DND-41 (cell line): Measurements from ENCODE around the gene TPRG1.

Experiments
- ATAC-seq: fragments of 200-7000 bp; cut with Tn5 transposase; 3 replicates; pipeline ENCODE4 v1.9.1; 2021; ENCODE audit warnings: low read depth; ENCODE audit not compliant: insufficient read depth
- DNase-seq: peaks from one replicate; pipeline ENCODE4 v3.0.0-alpha.2; 2020
- H2AFZ ChIP-seq: 2 replicates; pipeline ENCODE4 v1.6.0; 2012; ENCODE audit warnings: low read depth, low read length
- H3K27ac ChIP-seq: 2 replicates; pipeline ENCODE4 v1.5.1; 2012; ENCODE audit warnings: low read length, inconsistent platforms
- H3K27me3 ChIP-seq: fragments of 200-600 bp; sonication (generic); 2 replicates; pipeline ENCODE4 v1.6.0; 2012; ENCODE audit warnings: low read length, mild to moderate bottlenecking, inconsistent platforms; ENCODE audit not compliant: insufficient read depth, poor library complexity
- H3K36me3 ChIP-seq: 2 replicates; pipeline ENCODE4 v1.5.1; 2012; ENCODE audit warnings: low read length, inconsistent platforms; ENCODE audit not compliant: insufficient read depth
- H3K4me1 ChIP-seq: 2 replicates; pipeline ENCODE4 v1.5.1; 2012; ENCODE audit warnings: mild to moderate bottlenecking, low read length; ENCODE audit not compliant: insufficient read depth
- H3K4me2 ChIP-seq: 2 replicates; pipeline ENCODE4 v1.6.0; 2012; ENCODE audit warnings: mild to moderate bottlenecking, moderate library complexity, low read length, inconsistent platforms; ENCODE audit not compliant: insufficient read depth
- H3K4me3 ChIP-seq, 2 experiments: fragments of 200-600 bp in 1 of 2; shearing (Covaris generic) in 1 of 2; 2 replicates each; pipeline ENCODE4 v1.5.1; 2012 to 2016; ENCODE audit warnings: inconsistent platforms in 2 of 2, low read length in 2 of 2, mild to moderate bottlenecking in 2 of 2, low read depth in 1 of 2, moderate library complexity in 1 of 2
- H3K79me2 ChIP-seq: 2 replicates; pipeline ENCODE4 v1.6.0; 2012; ENCODE audit warnings: low read length, inconsistent platforms; ENCODE audit not compliant: insufficient read depth
- H3K9ac ChIP-seq: 2 replicates; pipeline ENCODE4 v1.6.0; 2012; ENCODE audit warnings: low read depth, mild to moderate bottlenecking, inconsistent platforms, low read length, moderate library complexity
- H3K9me3 ChIP-seq: 2 replicates; pipeline ENCODE4 v1.5.1; 2012; ENCODE audit warnings: low read length, moderate library complexity, mild to moderate bottlenecking, inconsistent platforms; ENCODE audit not compliant: insufficient read depth, severe bottlenecking
- H4K20me1 ChIP-seq: 2 replicates; pipeline ENCODE4 v1.6.0; 2012; ENCODE audit warnings: low read length; ENCODE audit not compliant: insufficient read depth
- CTCF ChIP-seq: IDR thresholded peaks from 2 replicates; pipeline ENCODE4 v1.5.1; 2012; ENCODE audit warnings: borderline replicate concordance, low read length, moderate library complexity, mild to moderate bottlenecking; ENCODE audit not compliant: poor library complexity, severe bottlenecking; ENCODE audit errors: extremely low read depth
- EZH2 ChIP-seq: IDR thresholded peaks from 3 replicates; pipeline ENCODE4 v1.6.1; 2012; ENCODE audit warnings: borderline replicate concordance, low read depth, mild to moderate bottlenecking, moderate library complexity, low read length, inconsistent platforms; ENCODE audit not compliant: severe bottlenecking

Gene TPRG1

GRCh38 chr3:189361103-189361835 is 189.5 kb downstream of the TPRG1 start:
- Histone ChIP-seq H3K36me3 (no peaks in the 10 kb centered on the region), H2AFZ (no peak overlapping the region), H4K20me1 (no peaks in the 10 kb centered on the region), H3K4me3 (no peak overlapping the region), H3K9me3 (no peaks in the 10 kb centered on the region), H3K9ac (no peak overlapping the region), H3K27ac (no peak overlapping the region), H3K4me1 (peaks cover 2% of the 10 kb centered on the region; the same call in 1 of the 2 replicates), H3K4me2 (no peak overlapping the region), H3K27me3 (peaks cover 13% of the 10 kb centered on the region), H3K79me2 (no peaks in the 10 kb centered on the region)
- ATAC-seq (no peak), DNase-seq (no peak)
- TF ChIP-seq CTCF (no peak), EZH2 (no peak)

GRCh38 chr3:189363590-189364255 is 192.0 kb downstream of the TPRG1 start:
- H3K9me3 ChIP-seq = no peaks in the 10 kb centered on the region
- H4K20me1 ChIP-seq = no peaks in the 10 kb centered on the region
- peaks cover 5% of the 10 kb centered on the region; the same call in 1 of the 2 replicates for H3K4me1 ChIP-seq
- H3K4me3 ChIP-seq = no peak overlapping the region
- no peak overlapping the region for H3K4me2 ChIP-seq
- ATAC-seq (no peak), DNase-seq (no peak)
- H3K27ac ChIP-seq = no peak overlapping the region
- H3K79me2 ChIP-seq = no peaks in the 10 kb centered on the region
- peaks cover 7% of the 10 kb centered on the region for H3K27me3 ChIP-seq
- H2AFZ ChIP-seq = no peak overlapping the region
- no peak overlapping the region for H3K9ac ChIP-seq
- no peaks in the 10 kb centered on the region for H3K36me3 ChIP-seq
- no peak for TF ChIP-seq CTCF
- no peak for TF ChIP-seq EZH2

- no peak for TF ChIP-seq CTCF
- TF ChIP-seq EZH2 = no peak
- Histone ChIP-seq H3K9me3 (no peaks in the 10 kb centered on the region), H3K4me3 (no peak overlapping the region), H3K4me1 (peaks cover 13% of the 10 kb centered on the region; the same call in 1 of the 2 replicates), H2AFZ (no peak overlapping the region), H3K27me3 (peaks cover 4% of the 10 kb centered on the region), H3K36me3 (no peaks in the 10 kb centered on the region), H3K4me2 (no peak overlapping the region), H3K9ac (no peak overlapping the region), H3K27ac (no peak overlapping the region), H4K20me1 (no peaks in the 10 kb centered on the region), H3K79me2 (no peaks in the 10 kb centered on the region)
- ATAC-seq (no peak), DNase-seq (no peak)
These were observed 194.1 kb downstream of the TPRG1 start for GRCh38 chr3:189365609-189366564.
